Measurements from ENCODE around the gene ZNF790. TPM values are rescaled to one million over a fixed set of nuclear protein-coding genes. Genes with fewer than 3 reads are reported as not detected.
"Not testable (repeated sequence)": the region's sequence is repeated elsewhere in the genome, so short reads cannot be mapped to it uniquely, and the experiment has no call there.

Gene ZNF790
- total RNA-seq = 12.9 TPM

- peak; percentile 90 for DNase-seq (ENCODE audit: low spot score)
- peak; percentile 99 for ATAC-seq
- intact Hi-C loops (cut with DNase I) = no loop called here
Measured at GRCh38 chr19:36837906-36838783, at the start of gene ZNF790. TSS of gene ZNF790 (minus strand) at chr19:36838387. CDS start at chr19:36825619, 12,768 bp downstream.

- ATAC-seq (no peak), DNase-seq (ENCODE audit: low spot score) (no peak)
- intact Hi-C loops (cut with DNase I) = no loop called here
Measured at GRCh38 chr19:36876993-36877938, 39.1 kb upstream of the ZNF790 start.

GRCh38 chr19:36851898-36852297, 13.7 kb upstream of the ZNF790 start:
- intact Hi-C loops (cut with DNase I) = no loop called here
- DNase-seq (ENCODE audit: low spot score) = no peak
- no peak for ATAC-seq

- intact Hi-C loops (cut with DNase I) = no loop called here
- peak; percentile 98 for ATAC-seq
Measured at GRCh38 chr19:36850559-36851442, 12.6 kb upstream of the ZNF790 start, which contains the start of gene ZNF345. TSS of gene ZNF345 (plus strand) at chr19:36850876. CDS start at chr19:36876831, 25,955 bp downstream.

GRCh38 chr19:36849701-36850558, 11.7 kb upstream of the ZNF790 start:
- DNase-seq (ENCODE audit: low spot score) (peak; percentile 92), ATAC-seq (peak; percentile 99)
- intact Hi-C loops (cut with DNase I) = no loop called here

More at GRCh38 chr19:36850559-36851442, 12.6 kb upstream of the ZNF790 start, which contains the start of gene ZNF345:
- DNase-seq (ENCODE audit: low spot score) = peak; percentile 93

- ATAC-seq (no peak), DNase-seq (ENCODE audit: low spot score) (no peak)
- intact Hi-C loops (cut with DNase I) = no loop called here
Measured at GRCh38 chr19:36847968-36848367, 9.8 kb upstream of the ZNF790 start.

GRCh38 chr19:36838784-36839324, 667 bp upstream of the ZNF790 start:
- intact Hi-C loops (cut with DNase I) = no loop called here
- ATAC-seq (no peak), DNase-seq (ENCODE audit: low spot score) (no peak)

- intact Hi-C loops (cut with DNase I) = no loop called here
- ATAC-seq (peak; percentile 5), DNase-seq (ENCODE audit: low spot score) (no peak)
Measured at GRCh38 chr19:36837176-36837905, 846 bp downstream of the ZNF790 start.

- intact Hi-C loops (cut with DNase I) = no loop called here
- ATAC-seq (no peak), DNase-seq (ENCODE audit: low spot score) (no peak)
Measured at GRCh38 chr19:36833430-36833829, 4.8 kb downstream of the ZNF790 start.

GRCh38 chr19:36821758-36822157, 16.4 kb downstream of the ZNF790 start:
- intact Hi-C loops (cut with DNase I) = no loop called here

GRCh38 chr19:36819130-36819630, 19.0 kb downstream of the ZNF790 start:
- no peak for ATAC-seq

More at GRCh38 chr19:36821758-36822157, 16.4 kb downstream of the ZNF790 start:
- no peak for ATAC-seq
- DNase-seq (ENCODE audit: low spot score) = no peak

GRCh38 chr19:36807029-36807428, 31.2 kb downstream of the ZNF790 start:
- intact Hi-C loops (cut with DNase I) = no loop called here
- ATAC-seq = no peak
- DNase-seq (ENCODE audit: low spot score) = no peak

More at GRCh38 chr19:36819130-36819630, 19.0 kb downstream of the ZNF790 start:
- DNase-seq (ENCODE audit: low spot score) = no peak
- intact Hi-C loops (cut with DNase I) = no loop called here

- DNase-seq (ENCODE audit: low spot score) (no peak), ATAC-seq (no peak)
- intact Hi-C loops (cut with DNase I) = no loop called here
Measured at GRCh38 chr19:36805364-36805763, 32.8 kb downstream of the ZNF790 start.

- intact Hi-C loops (cut with DNase I) = no loop called here
- DNase-seq (ENCODE audit: low spot score) (no peak), ATAC-seq (no peak)
Measured at GRCh38 chr19:36797786-36798108, 40.4 kb downstream of the ZNF790 start.

- intact Hi-C loops (cut with DNase I) = no loop called here
- no peak for ATAC-seq
- DNase-seq (ENCODE audit: low spot score) = no peak
Measured at GRCh38 chr19:36796714-36796992, 41.5 kb downstream of the ZNF790 start.

- ATAC-seq = peak; percentile 93
Measured at GRCh38 chr19:36791420-36792141, 46.6 kb downstream of the ZNF790 start.

More at GRCh38 chr19:36791420-36792141, 46.6 kb downstream of the ZNF790 start:
- DNase-seq (ENCODE audit: low spot score); intact Hi-C loops (cut with DNase I): not testable (repeated sequence)
